IMR-90 (cell line): ENCODE data around the gene KCNH6. TPM values are rescaled to one million over a fixed set of nuclear protein-coding genes. Genes with fewer than 3 reads are reported as not detected.

Experiments
- ATAC-seq: fragments of 200-7000 bp; cut with Tn5 transposase; 2 replicates; pipeline ENCODE4 v1.9.1; 2020; ENCODE audit warnings: low read depth, mild to moderate bottlenecking, moderate library complexity
- BruUV-seq: library from RNA; stranded (reverse); fragments of 400-500 nt; replicated peaks from 2 replicates; lab custom pipeline; 2021; lab: Mats Ljungman, UMichigan
- CTCF ChIA-PET: fragments of 300-600 bp; formaldehyde crosslinking; extraction: SDS; loops from one replicate; lab custom pipeline; 2021; ENCODE audit warnings: antibody characterized with exemption; lab: Yijun Ruan, JAX
- POLR2A ChIA-PET: fragments of 300-600 bp; sonication (Branson Sonifier 250); formaldehyde crosslinking; loops from one replicate; lab custom pipeline; 2022; ENCODE audit warnings: antibody characterized with exemption; ENCODE audit not compliant: unreplicated experiment; lab: Charles Lee
- DNase-seq: peaks from one replicate; pipeline ENCODE4 v3.0.0; 2013
- H2AFZ ChIP-seq: replicated peaks from 2 replicates; pipeline ENCODE3; 2013; ENCODE audit warnings: low read length, mild to moderate bottlenecking; ENCODE audit not compliant: poor library complexity
- H2AK5ac ChIP-seq: 2 replicates; pipeline ENCODE4 v1.6.1; 2013; ENCODE audit warnings: low read depth, low read length, inconsistent platforms
- H2AK9ac ChIP-seq: replicated peaks from 2 replicates; pipeline ENCODE3; 2013; ENCODE audit warnings: mild to moderate bottlenecking, low read depth, low read length, moderate library complexity; ENCODE audit not compliant: poor library complexity
- H2BK120ac ChIP-seq: 2 replicates; pipeline ENCODE4 v1.6.1; 2013; ENCODE audit warnings: low read depth, low read length, inconsistent platforms
- H2BK15ac ChIP-seq: 3 replicates; pipeline ENCODE4 v1.6.1; 2013; ENCODE audit warnings: low read depth, low read length, inconsistent platforms
- H2BK20ac ChIP-seq: 2 replicates; pipeline ENCODE4 v1.6.1; 2013; ENCODE audit warnings: low read depth, mild to moderate bottlenecking, inconsistent platforms, low read length, moderate library complexity
- H2BK5ac ChIP-seq: 2 replicates; pipeline ENCODE4 v1.6.1; 2013; ENCODE audit warnings: mild to moderate bottlenecking, low read depth, low read length, inconsistent platforms; ENCODE audit not compliant: poor library complexity, severe bottlenecking
- H3K14ac ChIP-seq: replicated peaks from 2 replicates; pipeline ENCODE4 v1.6.1; 2013; ENCODE audit warnings: low read depth, low read length, inconsistent platforms
- H3K18ac ChIP-seq: 2 replicates; pipeline ENCODE4 v1.6.1; 2013; ENCODE audit warnings: low read depth, low read length, control low read depth
- H3K23ac ChIP-seq: 2 replicates; pipeline ENCODE4 v1.6.1; 2013; ENCODE audit warnings: low read depth, low read length, inconsistent platforms
- H3K27ac ChIP-seq: 2 replicates; pipeline ENCODE4 v1.5.1; 2013; ENCODE audit warnings: mild to moderate bottlenecking, control low read depth, low read length; ENCODE audit not compliant: insufficient read depth
- H3K27me3 ChIP-seq: 2 replicates; pipeline ENCODE4 v1.6.1; 2013; ENCODE audit warnings: low read length; ENCODE audit not compliant: control insufficient read depth, insufficient read depth
- H3K36me3 ChIP-seq: 2 replicates; pipeline ENCODE4 v1.6.1; 2013; ENCODE audit warnings: low read length, mixed read lengths; ENCODE audit not compliant: control insufficient read depth, insufficient read depth
- H3K4ac ChIP-seq: 2 replicates; pipeline ENCODE4 v1.6.1; 2013; ENCODE audit warnings: low read depth, low read length, inconsistent platforms
- H3K4me1 ChIP-seq: 2 replicates; pipeline ENCODE4 v1.6.1; 2013; ENCODE audit warnings: low read length, mixed read lengths; ENCODE audit not compliant: control insufficient read depth, insufficient read depth
- H3K4me2 ChIP-seq: 2 replicates; pipeline ENCODE4 v1.6.1; 2013; ENCODE audit warnings: low read depth, mild to moderate bottlenecking, control low read depth, low read length, moderate library complexity
- H3K4me3 ChIP-seq: 2 replicates; pipeline ENCODE4 v1.5.1; 2013; ENCODE audit warnings: low read depth, mild to moderate bottlenecking, control low read depth, low read length, moderate library complexity; ENCODE audit not compliant: insufficient read depth
- H3K56ac ChIP-seq: 2 replicates; pipeline ENCODE4 v1.6.1; 2013; ENCODE audit warnings: low read length, inconsistent platforms; ENCODE audit not compliant: insufficient read depth; ENCODE audit errors: extremely low read depth
- H3K79me1 ChIP-seq, 2 experiments: 2 replicates each; pipeline ENCODE4 v1.6.1; 2013; ENCODE audit warnings: low read length in 2 of 2, inconsistent platforms in 1 of 2, low read depth in 1 of 2
- H3K9ac ChIP-seq: 2 replicates; pipeline ENCODE4 v1.6.1; 2013; ENCODE audit warnings: low read depth, low read length, control low read depth
- H3K9me1 ChIP-seq: 2 replicates; pipeline ENCODE4 v1.6.1; 2013; ENCODE audit warnings: low read length, inconsistent platforms; ENCODE audit not compliant: insufficient read depth
- H3K9me3 ChIP-seq: 2 replicates; pipeline ENCODE4 v1.6.1; 2013; ENCODE audit warnings: low read length; ENCODE audit not compliant: control insufficient read depth, insufficient read depth
- H4K20me1 ChIP-seq: 2 replicates; pipeline ENCODE4 v1.6.1; 2013; ENCODE audit warnings: low read length, inconsistent platforms; ENCODE audit not compliant: insufficient read depth
- H4K5ac ChIP-seq: 2 replicates; pipeline ENCODE4 v1.6.1; 2013; ENCODE audit warnings: mild to moderate bottlenecking, low read depth, low read length, control low read depth
- H4K8ac ChIP-seq, 2 experiments: 2 replicates each; pipeline ENCODE4 v1.6.1; 2013; ENCODE audit warnings: low read depth in 2 of 2, low read length in 2 of 2, control low read depth in 1 of 2, inconsistent platforms in 1 of 2
- H4K91ac ChIP-seq: 2 replicates; pipeline ENCODE4 v1.6.1; 2013; ENCODE audit warnings: low read depth, low read length, inconsistent platforms; ENCODE audit not compliant: insufficient read depth
- BHLHE40 ChIP-seq: fragments of 150-350 bp; IDR thresholded peaks from 2 replicates; pipeline ENCODE4 v1.6.1; 2016; ENCODE audit warnings: mild to moderate bottlenecking, low read depth, low read length
- CEBPB ChIP-seq: IDR thresholded peaks from 2 replicates; pipeline ENCODE4 v1.6.1; 2012; ENCODE audit warnings: low read depth, low read length, improper control_type of control experiment
- CHD1 ChIP-seq: IDR thresholded peaks from 2 replicates; pipeline ENCODE4 v1.6.1; 2012; ENCODE audit warnings: low read depth, low read length, improper control_type of control experiment
- FOS ChIP-seq: fragments of 150-350 bp; IDR thresholded peaks from 2 replicates; pipeline ENCODE4 v1.6.1; 2016; ENCODE audit warnings: low read depth, low read length
- MAFK ChIP-seq: IDR thresholded peaks from 2 replicates; pipeline ENCODE4 v1.6.1; 2012; ENCODE audit warnings: low read depth, low read length, improper control_type of control experiment
- MAZ ChIP-seq: IDR thresholded peaks from 2 replicates; pipeline ENCODE4 v1.6.1; 2012; ENCODE audit warnings: low read depth, mild to moderate bottlenecking, low read length, improper control_type of control experiment, moderate library complexity, borderline replicate concordance
- MXI1 ChIP-seq: IDR thresholded peaks from 2 replicates; pipeline ENCODE4 v1.6.1; 2012; ENCODE audit warnings: low read depth, mild to moderate bottlenecking, low read length, moderate library complexity, borderline replicate concordance
- NFE2L2 ChIP-seq: fragments of 150-350 bp; IDR thresholded peaks from 2 replicates; pipeline ENCODE4 v1.6.1; 2016; ENCODE audit warnings: low read depth, mild to moderate bottlenecking, low read length
- POLR2A ChIP-seq: IDR thresholded peaks from 2 replicates; pipeline ENCODE4 v1.6.1; 2012; ENCODE audit warnings: mild to moderate bottlenecking, low read depth, low read length
- RAD21 ChIP-seq: IDR thresholded peaks from 2 replicates; pipeline ENCODE4 v1.6.1; 2012; ENCODE audit warnings: low read length, improper control_type of control experiment
- RCOR1 ChIP-seq: IDR thresholded peaks from 2 replicates; pipeline ENCODE4 v1.6.1; 2012; ENCODE audit warnings: mild to moderate bottlenecking, low read length, improper control_type of control experiment; ENCODE audit not compliant: insufficient replicate concordance
- RFX5 ChIP-seq: IDR thresholded peaks from 2 replicates; pipeline ENCODE4 v1.8.0; 2012; ENCODE audit warnings: low read depth, mild to moderate bottlenecking, low read length, moderate library complexity
- SMC3 ChIP-seq: fragments of 150-350 bp; IDR thresholded peaks from 2 replicates; pipeline ENCODE4 v1.6.1; 2016; ENCODE audit warnings: low read depth, mild to moderate bottlenecking, antibody characterized with exemption, low read length, moderate library complexity
- WGBS, 2 experiments: methylation state at CpG; one replicate each; pipeline versions ENCODE4 v1.1.5 to v1.1.7; 2013; ENCODE audit warnings: missing lambda C conversion rate in 2 of 2; ENCODE audit not compliant: insufficient read length in 1 of 2; ENCODE audit errors: extremely low coverage in 2 of 2; 5-methylcytosine and 5-hydroxymethylcytosine counted together
- dilution Hi-C: fragments of 300-500 bp; cut with HindIII; formaldehyde crosslinking; loops from one replicate; pipeline ENCODE4 v1.14.3; 2018; ENCODE audit warnings: low sequenced_read_pairs; ENCODE audit not compliant: unreplicated experiment
- in situ Hi-C: fragments of 300-500 bp; cut with MboI; formaldehyde crosslinking; loops from 3 replicates; pipeline ENCODE4 v1.14.3; 2019; ENCODE audit warnings: low sequenced_read_pairs, inconsistent platforms, mixed read lengths
- intact Hi-C: fragments of 100-400 bp; cut with micrococcal nuclease; formaldehyde crosslinking; loops from 2 replicates; pipeline ENCODE4 v1.10.0; 2022
- polyA plus RNA-seq, 3 experiments: library from polyadenylated mRNA; depleted of rRNA; stranded (reverse); fragments of >200 nt; gene quantifications; 2 replicates each; pipeline ENCODE4 v1.2.3, GENCODE V29; 2012; ENCODE audit warnings: low replicate concordance in 1 of 3
- total RNA-seq: library from RNA; depleted of rRNA; stranded (reverse); fragments of >200 nt; gene quantifications from 2 replicates; pipeline ENCODE4 v1.2.3, GENCODE V29; 2012
- TF ChIP-seq, protein P1 (sequence below): fragments of 150-350 bp; IDR thresholded peaks from 2 replicates; pipeline ENCODE4 v1.6.1; 2017; ENCODE audit warnings: mild to moderate bottlenecking, antibody characterized with exemption, low read length, low read depth
- TF ChIP-seq, protein P2 (sequence below): fragments of 150-350 bp; IDR thresholded peaks from 2 replicates; pipeline ENCODE4 v1.6.1; 2016; ENCODE audit warnings: low read depth, mild to moderate bottlenecking, low read length, moderate library complexity, borderline replicate concordance
- TF ChIP-seq, protein P3 (sequence below): conservative IDR thresholded peaks from 2 replicates; pipeline ENCODE4 v1.5.1; 2012; ENCODE audit warnings: mild to moderate bottlenecking, low read depth, low read length, improper control_type of control experiment

The KCNH6 gene
- total and polyA plus RNA-seq, 2 of the 4 experiments (the other 2 are of a cell fraction), result 0.17 to 0.18 TPM

DNA sequence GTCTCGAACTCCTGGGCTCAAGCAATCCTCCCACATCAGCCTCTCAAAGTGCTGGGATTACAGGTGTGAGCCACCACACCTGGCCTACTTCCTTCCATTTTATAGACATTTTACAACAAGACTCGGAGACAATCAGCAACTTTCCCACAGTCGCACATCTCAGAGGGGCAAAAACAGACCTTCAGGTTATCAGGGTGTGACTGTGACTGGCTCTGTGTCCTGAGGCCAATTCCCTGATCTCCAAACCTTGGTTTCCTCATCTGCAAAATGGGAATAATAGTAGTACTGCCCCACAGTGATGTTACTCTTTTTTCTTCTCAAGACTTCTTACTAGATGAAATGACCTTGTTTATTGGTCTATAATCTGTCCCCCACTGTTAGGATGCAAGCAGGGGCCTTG is 10.8 kb upstream of the KCNH6 start:
- POLR2A ChIA-PET, result no interaction called here
- dilution Hi-C loops, result no loop called here
- no TSS peak for BruUV-seq

More for the DNA sequence above, 10.8 kb upstream of the KCNH6 start:
- Histone ChIP-seq H3K9ac (no peak overlapping the region), H3K14ac (no peak overlapping the region), H2BK5ac (no peak overlapping the region), H3K4ac (no peak overlapping the region), H3K9me1 (no peaks in the 10 kb centered on the region; the same call in 1 of the 2 replicates), H2AK5ac (no peak overlapping the region), H4K5ac (no peak overlapping the region), H4K20me1 (no peaks in the 10 kb centered on the region), H3K4me3 (no peak overlapping the region), H3K23ac (no peak overlapping the region), H2AFZ (no peak overlapping the region), H3K9me3 (no peaks in the 10 kb centered on the region), H3K56ac (no peak overlapping the region), H4K91ac (no peak overlapping the region), H3K79me1 (no peaks in the 10 kb centered on the region), H3K4me1 (peaks cover 2% of the 10 kb centered on the region), H2BK120ac (no peak overlapping the region), H4K8ac (no peak overlapping the region), H3K4me2 (no peak overlapping the region), H2BK15ac (no peak overlapping the region), H3K36me3 (no peaks in the 10 kb centered on the region), H2AK9ac (no peak overlapping the region), H2BK20ac (no peak overlapping the region), H3K27me3 (peaks cover 32% of the 10 kb centered on the region; the same call in 1 of the 2 replicates), H3K27ac (no peak overlapping the region), H3K18ac (no peak overlapping the region)
- DNase-seq (no peak), ATAC-seq (no peak)
- TF ChIP-seq SMC3 (no peak), FOS (no peak), POLR2A (no peak), RFX5 (no peak), RCOR1 (no peak), CHD1 (no peak), NFE2L2 (no peak), CEBPB (no peak), MXI1 (no peak), BHLHE40 (no peak), MAZ (no peak), MAFK (no peak), RAD21 (no peak)
- TF ChIP-seq, protein P1, sequence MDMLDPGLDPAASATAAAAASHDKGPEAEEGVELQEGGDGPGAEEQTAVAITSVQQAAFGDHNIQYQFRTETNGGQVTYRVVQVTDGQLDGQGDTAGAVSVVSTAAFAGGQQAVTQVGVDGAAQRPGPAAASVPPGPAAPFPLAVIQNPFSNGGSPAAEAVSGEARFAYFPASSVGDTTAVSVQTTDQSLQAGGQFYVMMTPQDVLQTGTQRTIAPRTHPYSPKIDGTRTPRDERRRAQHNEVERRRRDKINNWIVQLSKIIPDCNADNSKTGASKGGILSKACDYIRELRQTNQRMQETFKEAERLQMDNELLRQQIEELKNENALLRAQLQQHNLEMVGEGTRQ, result no peak
- TF ChIP-seq, protein P2, sequence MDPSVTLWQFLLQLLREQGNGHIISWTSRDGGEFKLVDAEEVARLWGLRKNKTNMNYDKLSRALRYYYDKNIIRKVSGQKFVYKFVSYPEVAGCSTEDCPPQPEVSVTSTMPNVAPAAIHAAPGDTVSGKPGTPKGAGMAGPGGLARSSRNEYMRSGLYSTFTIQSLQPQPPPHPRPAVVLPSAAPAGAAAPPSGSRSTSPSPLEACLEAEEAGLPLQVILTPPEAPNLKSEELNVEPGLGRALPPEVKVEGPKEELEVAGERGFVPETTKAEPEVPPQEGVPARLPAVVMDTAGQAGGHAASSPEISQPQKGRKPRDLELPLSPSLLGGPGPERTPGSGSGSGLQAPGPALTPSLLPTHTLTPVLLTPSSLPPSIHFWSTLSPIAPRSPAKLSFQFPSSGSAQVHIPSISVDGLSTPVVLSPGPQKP, result no peak
- TF ChIP-seq, protein P3, sequence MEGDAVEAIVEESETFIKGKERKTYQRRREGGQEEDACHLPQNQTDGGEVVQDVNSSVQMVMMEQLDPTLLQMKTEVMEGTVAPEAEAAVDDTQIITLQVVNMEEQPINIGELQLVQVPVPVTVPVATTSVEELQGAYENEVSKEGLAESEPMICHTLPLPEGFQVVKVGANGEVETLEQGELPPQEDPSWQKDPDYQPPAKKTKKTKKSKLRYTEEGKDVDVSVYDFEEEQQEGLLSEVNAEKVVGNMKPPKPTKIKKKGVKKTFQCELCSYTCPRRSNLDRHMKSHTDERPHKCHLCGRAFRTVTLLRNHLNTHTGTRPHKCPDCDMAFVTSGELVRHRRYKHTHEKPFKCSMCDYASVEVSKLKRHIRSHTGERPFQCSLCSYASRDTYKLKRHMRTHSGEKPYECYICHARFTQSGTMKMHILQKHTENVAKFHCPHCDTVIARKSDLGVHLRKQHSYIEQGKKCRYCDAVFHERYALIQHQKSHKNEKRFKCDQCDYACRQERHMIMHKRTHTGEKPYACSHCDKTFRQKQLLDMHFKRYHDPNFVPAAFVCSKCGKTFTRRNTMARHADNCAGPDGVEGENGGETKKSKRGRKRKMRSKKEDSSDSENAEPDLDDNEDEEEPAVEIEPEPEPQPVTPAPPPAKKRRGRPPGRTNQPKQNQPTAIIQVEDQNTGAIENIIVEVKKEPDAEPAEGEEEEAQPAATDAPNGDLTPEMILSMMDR, result no peak
- CTCF ChIA-PET, result no interaction called here
- in situ Hi-C loops, result no loop called here
- 100% methylated on average over 1 of the region's 3 CpGs; no CpG with 5 or more reads in 1 of the 2 experiments for WGBS, 2 experiments
- intact Hi-C loops, result no loop called here
